DMS79 (cell line): Measurements from ENCODE around the gene ANKRD11.

Experiments used
- DNase-seq: peaks from one replicate; lab custom pipeline; 2025; lab: John Stamatoyannopoulos, UW

Gene ANKRD11

DNA sequence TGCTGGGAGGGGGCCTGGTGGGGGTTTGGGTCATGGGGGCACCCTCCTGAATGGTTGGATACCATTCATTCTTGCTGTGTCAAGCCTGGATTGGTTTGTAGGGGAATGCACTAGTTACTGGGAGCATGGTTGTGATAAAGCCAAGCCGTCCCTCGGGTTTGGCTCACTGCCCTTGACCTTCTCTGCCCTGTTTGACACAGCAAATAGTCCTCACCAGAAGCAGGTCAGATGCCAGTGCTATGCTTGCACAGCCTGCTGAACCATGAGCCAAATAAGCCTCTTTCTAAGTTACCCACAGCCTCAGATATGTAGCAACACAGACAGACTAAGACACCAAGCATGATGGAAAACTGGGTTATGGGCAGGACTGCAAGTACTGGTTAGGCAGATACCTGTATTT is 258.3 kb downstream of the ANKRD11 start:
- no peak for DNase-seq

DNA sequence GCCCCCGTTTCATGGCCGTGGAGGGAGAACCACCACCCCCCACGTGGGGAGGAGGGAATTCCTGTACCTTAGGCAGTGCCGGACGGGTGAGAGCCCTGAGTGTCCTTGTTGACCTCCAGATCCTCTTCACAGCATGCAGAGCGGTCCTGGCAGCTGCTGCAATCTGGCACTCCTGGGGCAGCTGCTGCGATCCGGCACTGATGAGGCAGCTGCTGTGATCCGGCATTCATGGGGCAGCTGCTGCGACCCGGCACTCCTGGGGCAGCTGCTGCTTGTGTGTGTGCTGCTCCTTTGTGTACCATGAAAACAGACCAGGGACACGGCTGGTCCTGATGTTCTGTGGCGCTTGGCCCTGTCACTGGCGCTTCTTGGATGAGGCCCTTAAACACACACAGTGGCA is 260.1 kb downstream of the ANKRD11 start:
- no peak for DNase-seq

- no peak for DNase-seq
Observed at GRCh38 chr16:89224665-89225064, 265.7 kb downstream of the ANKRD11 start.

DNA sequence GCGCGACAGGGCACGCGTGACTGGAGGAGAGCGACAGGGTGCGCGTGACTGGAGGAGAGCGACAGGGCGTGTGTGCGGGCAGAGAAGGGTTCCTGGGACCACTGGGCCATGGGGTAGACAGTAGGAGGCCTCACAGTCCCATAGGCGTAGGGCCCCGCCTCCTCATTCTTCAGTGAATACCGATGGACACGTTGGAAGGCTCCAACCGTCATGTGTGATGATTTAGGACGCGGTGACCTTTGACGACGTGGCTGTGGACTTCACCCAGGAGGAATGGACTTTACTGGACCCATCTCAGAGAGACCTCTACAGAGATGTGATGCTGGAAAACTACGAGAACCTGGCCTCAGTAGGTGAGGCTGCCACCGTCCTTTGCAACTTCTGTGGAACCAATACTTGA is 267.4 kb downstream of the ANKRD11 start:
- no peak for DNase-seq

GRCh38 chr16:89221604-89222003 is 268.8 kb downstream of the ANKRD11 start:
- DNase-seq = no peak

GRCh38 chr16:89219365-89219764 is 271.0 kb downstream of the ANKRD11 start:
- no peak for DNase-seq
